GM12892 (cell line): ENCODE data around the gene HDGFL3.
A peak's percentile ranks its signal among the peaks of the same experiment; 100 is the strongest.

Experiments
- DNase-seq: peaks from one replicate; pipeline ENCODE4 v3.0.0; 2011; ENCODE audit not compliant: insufficient read length
- FAIRE-seq: peaks from 2 replicates; lab custom pipeline; 2011; peaks lifted over from hg19 to GRCh38; lab: Jason Lieb, UNC
- POLR2A ChIP-seq: IDR thresholded peaks from 2 replicates; pipeline ENCODE4 v1.6.1; 2011; ENCODE audit warnings: low read depth, low read length, control low read depth
- POLR2AphosphoS5 ChIP-seq: IDR thresholded peaks from 2 replicates; pipeline ENCODE4 v1.6.1; 2011; ENCODE audit warnings: low read depth, low read length, control low read depth
- TAF1 ChIP-seq: IDR thresholded peaks from 2 replicates; pipeline ENCODE4 v1.6.1; 2011; ENCODE audit warnings: low read depth, mild to moderate bottlenecking, control low read depth, low read length, borderline replicate concordance

The HDGFL3 gene

GRCh38 chr15:83118291-83118827, 89.3 kb downstream of the HDGFL3 start:
- FAIRE-seq (no peak), DNase-seq (no peak)
- TF ChIP-seq TAF1 (no peak), POLR2A (no peak), POLR2AphosphoS5 (no peak)

- FAIRE-seq (peak; percentile 71), DNase-seq (no peak)
- no peak for TF ChIP-seq POLR2AphosphoS5
- TF ChIP-seq TAF1, result no peak
Measured at GRCh38 chr15:83115831-83116565, 91.6 kb downstream of the HDGFL3 start.

GRCh38 chr15:83115410-83115809, 92.2 kb downstream of the HDGFL3 start:
- TF ChIP-seq POLR2AphosphoS5 (no peak), POLR2A (no peak), TAF1 (no peak)
- FAIRE-seq, result no peak
- no peak for DNase-seq

GRCh38 chr15:83114856-83115255, 92.8 kb downstream of the HDGFL3 start:
- TF ChIP-seq TAF1, result no peak
- no peak for TF ChIP-seq POLR2A
- no peak for TF ChIP-seq POLR2AphosphoS5
- DNase-seq (no peak), FAIRE-seq (no peak)

- FAIRE-seq (no peak), DNase-seq (no peak)
- TF ChIP-seq POLR2A (no peak), TAF1 (no peak), POLR2AphosphoS5 (no peak)
Measured at GRCh38 chr15:83113881-83114674, 93.5 kb downstream of the HDGFL3 start.

GRCh38 chr15:83112956-83113299, 94.7 kb downstream of the HDGFL3 start:
- FAIRE-seq, result no peak
- no peak for DNase-seq

GRCh38 chr15:83112233-83112955, 95.2 kb downstream of the HDGFL3 start:
- TF ChIP-seq TAF1 (no peak), POLR2AphosphoS5 (no peak), POLR2A (no peak)

More at GRCh38 chr15:83112956-83113299, 94.7 kb downstream of the HDGFL3 start:
- no peak for TF ChIP-seq POLR2AphosphoS5
- TF ChIP-seq TAF1, result no peak
- TF ChIP-seq POLR2A, result no peak

GRCh38 chr15:83111149-83111548, 96.5 kb downstream of the HDGFL3 start:
- FAIRE-seq (no peak), DNase-seq (no peak)
- no peak for TF ChIP-seq POLR2A
- TF ChIP-seq POLR2AphosphoS5, result no peak
- no peak for TF ChIP-seq TAF1

More at GRCh38 chr15:83112233-83112955, 95.2 kb downstream of the HDGFL3 start:
- DNase-seq (no peak), FAIRE-seq (no peak)

GRCh38 chr15:83110381-83110780, 97.2 kb downstream of the HDGFL3 start:
- DNase-seq (no peak), FAIRE-seq (no peak)
- TF ChIP-seq POLR2A (no peak), TAF1 (no peak), POLR2AphosphoS5 (no peak)

GRCh38 chr15:83109532-83109931, 98.1 kb downstream of the HDGFL3 start:
- FAIRE-seq (no peak), DNase-seq (no peak)
- TF ChIP-seq POLR2AphosphoS5, result no peak
- TF ChIP-seq TAF1, result no peak
- no peak for TF ChIP-seq POLR2A
